PC-9 (cell line): ENCODE data around the gene EPC2.

Experiments
- EZH2 ChIP-seq: fragments of 200-600 bp; sonication (generic); IDR thresholded peaks from 2 replicates; pipeline ENCODE4 v1.8.0; 2017; ENCODE audit warnings: antibody characterized with exemption, low read depth
- TF ChIP-seq, protein P1 (sequence below): fragments of 200-600 bp; sonication (generic); conservative IDR thresholded peaks from 2 replicates; pipeline ENCODE4 v1.6.1; 2017; ENCODE audit warnings: mixed run types, antibody characterized with exemption, mild to moderate bottlenecking, moderate library complexity

DNA sequence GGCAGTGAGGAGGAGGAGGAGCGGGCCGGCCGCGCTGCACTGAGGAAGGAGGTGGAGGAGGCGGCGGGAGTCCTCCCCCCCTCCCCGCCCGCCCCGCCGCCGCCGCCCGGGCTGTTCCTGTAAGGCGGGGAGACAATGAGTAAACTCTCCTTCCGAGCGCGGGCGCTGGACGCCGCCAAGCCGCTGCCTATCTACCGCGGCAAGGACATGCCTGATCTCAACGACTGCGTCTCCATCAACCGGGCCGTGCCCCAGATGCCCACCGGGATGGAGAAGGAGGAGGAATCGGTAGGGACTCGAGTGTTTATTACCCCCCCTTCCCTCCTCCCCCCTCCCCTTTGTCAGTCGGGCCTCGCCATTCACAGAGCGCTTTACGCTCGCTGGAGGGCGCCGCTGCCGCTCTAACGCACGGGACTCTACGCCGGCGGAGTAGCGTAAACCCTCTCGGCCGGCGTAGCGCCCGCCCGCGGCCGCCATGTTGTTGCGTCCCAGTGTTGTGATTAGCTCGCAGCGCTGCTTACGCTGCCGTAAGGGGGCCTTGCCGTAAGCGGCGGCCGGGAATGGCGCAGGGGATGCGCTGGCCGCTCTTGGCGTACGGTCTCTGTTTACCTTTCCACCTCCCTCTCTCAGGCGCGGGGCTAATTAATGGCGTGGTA is 460 bp downstream of the EPC2 start:
- TF ChIP-seq, protein P1, sequence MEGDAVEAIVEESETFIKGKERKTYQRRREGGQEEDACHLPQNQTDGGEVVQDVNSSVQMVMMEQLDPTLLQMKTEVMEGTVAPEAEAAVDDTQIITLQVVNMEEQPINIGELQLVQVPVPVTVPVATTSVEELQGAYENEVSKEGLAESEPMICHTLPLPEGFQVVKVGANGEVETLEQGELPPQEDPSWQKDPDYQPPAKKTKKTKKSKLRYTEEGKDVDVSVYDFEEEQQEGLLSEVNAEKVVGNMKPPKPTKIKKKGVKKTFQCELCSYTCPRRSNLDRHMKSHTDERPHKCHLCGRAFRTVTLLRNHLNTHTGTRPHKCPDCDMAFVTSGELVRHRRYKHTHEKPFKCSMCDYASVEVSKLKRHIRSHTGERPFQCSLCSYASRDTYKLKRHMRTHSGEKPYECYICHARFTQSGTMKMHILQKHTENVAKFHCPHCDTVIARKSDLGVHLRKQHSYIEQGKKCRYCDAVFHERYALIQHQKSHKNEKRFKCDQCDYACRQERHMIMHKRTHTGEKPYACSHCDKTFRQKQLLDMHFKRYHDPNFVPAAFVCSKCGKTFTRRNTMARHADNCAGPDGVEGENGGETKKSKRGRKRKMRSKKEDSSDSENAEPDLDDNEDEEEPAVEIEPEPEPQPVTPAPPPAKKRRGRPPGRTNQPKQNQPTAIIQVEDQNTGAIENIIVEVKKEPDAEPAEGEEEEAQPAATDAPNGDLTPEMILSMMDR = peak; percentile 53
- TF ChIP-seq EZH2 = no peak
